ENCODE data around the gene ATG7.

Gene ATG7, protein sequence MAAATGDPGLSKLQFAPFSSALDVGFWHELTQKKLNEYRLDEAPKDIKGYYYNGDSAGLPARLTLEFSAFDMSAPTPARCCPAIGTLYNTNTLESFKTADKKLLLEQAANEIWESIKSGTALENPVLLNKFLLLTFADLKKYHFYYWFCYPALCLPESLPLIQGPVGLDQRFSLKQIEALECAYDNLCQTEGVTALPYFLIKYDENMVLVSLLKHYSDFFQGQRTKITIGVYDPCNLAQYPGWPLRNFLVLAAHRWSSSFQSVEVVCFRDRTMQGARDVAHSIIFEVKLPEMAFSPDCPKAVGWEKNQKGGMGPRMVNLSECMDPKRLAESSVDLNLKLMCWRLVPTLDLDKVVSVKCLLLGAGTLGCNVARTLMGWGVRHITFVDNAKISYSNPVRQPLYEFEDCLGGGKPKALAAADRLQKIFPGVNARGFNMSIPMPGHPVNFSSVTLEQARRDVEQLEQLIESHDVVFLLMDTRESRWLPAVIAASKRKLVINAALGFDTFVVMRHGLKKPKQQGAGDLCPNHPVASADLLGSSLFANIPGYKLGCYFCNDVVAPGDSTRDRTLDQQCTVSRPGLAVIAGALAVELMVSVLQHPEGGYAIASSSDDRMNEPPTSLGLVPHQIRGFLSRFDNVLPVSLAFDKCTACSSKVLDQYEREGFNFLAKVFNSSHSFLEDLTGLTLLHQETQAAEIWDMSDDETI

DNA sequence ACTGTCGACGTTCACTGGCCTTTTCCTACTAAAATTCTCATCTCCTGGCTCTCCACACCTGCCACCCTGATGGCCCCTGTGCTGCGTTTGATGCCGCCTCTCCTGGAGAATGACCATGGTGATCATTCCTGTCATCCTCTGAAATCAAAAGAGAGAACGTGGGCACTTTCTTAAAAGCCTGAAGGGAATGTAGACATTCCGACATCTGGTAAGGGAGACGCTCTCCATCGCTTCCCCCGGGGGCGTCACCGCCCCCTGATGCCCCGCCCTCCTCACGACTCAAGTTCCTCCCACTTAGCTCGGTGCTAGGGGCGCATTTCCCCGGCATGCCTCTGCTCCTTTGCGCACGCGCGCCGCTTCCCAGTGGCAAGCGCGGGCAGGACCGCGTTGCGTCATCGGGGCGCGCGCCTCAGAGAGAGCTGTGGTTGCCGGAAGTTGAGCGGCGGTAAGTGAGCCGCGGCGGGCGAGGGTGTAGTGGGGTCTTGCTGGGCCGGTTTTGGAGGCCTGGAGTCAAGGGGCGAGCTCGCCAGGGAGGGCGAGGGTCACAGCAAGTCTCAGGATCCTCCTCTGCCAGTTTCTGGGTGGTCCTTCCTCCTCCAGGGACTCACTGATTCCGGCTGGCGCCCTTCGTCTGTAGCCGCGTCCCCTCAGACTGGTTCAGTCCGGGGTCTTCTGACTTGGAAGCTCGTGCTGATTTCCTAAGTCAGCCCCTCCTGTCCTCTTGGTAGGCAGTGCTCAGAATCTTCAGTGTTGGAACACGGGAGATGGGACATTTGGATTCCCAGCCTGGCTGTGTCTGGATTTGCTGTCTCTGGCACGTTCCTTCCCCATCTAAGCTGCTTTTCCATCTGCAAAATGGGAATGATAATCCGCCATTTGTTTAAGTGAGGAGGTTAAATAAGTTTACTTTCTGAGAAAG lies at the start of gene ATG7:
ATG7 (plus strand) TSS at position 412 of the 919 bp plus-strand sequence. CDS start 26,299 bp downstream, outside the sequence.
- DNase-seq, result peak; percentile 96
- peak within 1 kb of the TSS; percentile 63 for H3K4me3 ChIP-seq (ENCODE audit: low read depth, low read length)
- H3K9me3 ChIP-seq (ENCODE audit: severe bottlenecking), result no peaks in the 10 kb centered on the region
- H3K36me3 ChIP-seq, result peaks cover 9% of the 10 kb centered on the region
- no peak for TF ChIP-seq CTCF (IDR thresholded peaks at IDR 0.05; ENCODE audit: low read depth, low read length)
- peak within 1 kb of the TSS; percentile 79 for H3K27ac ChIP-seq
- no peaks in the 10 kb centered on the region for H3K27me3 ChIP-seq (ENCODE audit: insufficient read depth, low read depth, severe bottlenecking)

- H3K27ac ChIP-seq, result no peak overlapping the region
- H3K36me3 ChIP-seq, result no peaks in the 10 kb centered on the region
- no peak for TF ChIP-seq CTCF (IDR thresholded peaks at IDR 0.05; ENCODE audit: low read depth, low read length)
- no peaks in the 10 kb centered on the region for H3K27me3 ChIP-seq (ENCODE audit: insufficient read depth, low read depth, severe bottlenecking)
- H3K9me3 ChIP-seq (ENCODE audit: severe bottlenecking), result no peaks in the 10 kb centered on the region
- H3K4me3 ChIP-seq (ENCODE audit: low read depth, low read length), result no peak overlapping the region
- no peak for DNase-seq
These were observed 48.2 kb upstream of the ATG7 start for GRCh38 chr3:11224010-11224409.

DNA sequence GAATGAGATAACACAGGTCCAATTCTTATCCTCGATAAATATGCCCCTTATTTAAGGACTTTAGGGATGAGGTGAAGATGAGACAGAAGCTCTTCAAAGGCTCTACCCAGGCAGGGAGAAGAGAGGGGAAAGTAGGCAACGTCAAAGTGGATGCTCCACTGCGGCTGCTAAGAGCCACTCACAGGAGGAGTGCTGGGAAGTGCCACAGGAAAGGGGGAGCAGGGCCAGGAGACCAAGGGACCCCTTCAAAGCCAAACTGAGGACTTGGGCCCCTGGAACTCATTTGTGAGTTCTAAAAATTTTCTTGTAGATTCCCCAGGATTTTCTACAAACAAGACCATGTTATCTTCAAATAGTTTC lies 47.3 kb upstream of the ATG7 start:
- no peak for TF ChIP-seq CTCF (IDR thresholded peaks at IDR 0.05; ENCODE audit: low read depth, low read length)
- Histone ChIP-seq H3K4me3 (ENCODE audit: low read depth, low read length) (no peak overlapping the region), H3K9me3 (ENCODE audit: severe bottlenecking) (no peaks in the 10 kb centered on the region), H3K27ac (no peak overlapping the region), H3K27me3 (ENCODE audit: insufficient read depth, low read depth, severe bottlenecking) (no peaks in the 10 kb centered on the region), H3K36me3 (no peaks in the 10 kb centered on the region)
- no peak for DNase-seq

DNA sequence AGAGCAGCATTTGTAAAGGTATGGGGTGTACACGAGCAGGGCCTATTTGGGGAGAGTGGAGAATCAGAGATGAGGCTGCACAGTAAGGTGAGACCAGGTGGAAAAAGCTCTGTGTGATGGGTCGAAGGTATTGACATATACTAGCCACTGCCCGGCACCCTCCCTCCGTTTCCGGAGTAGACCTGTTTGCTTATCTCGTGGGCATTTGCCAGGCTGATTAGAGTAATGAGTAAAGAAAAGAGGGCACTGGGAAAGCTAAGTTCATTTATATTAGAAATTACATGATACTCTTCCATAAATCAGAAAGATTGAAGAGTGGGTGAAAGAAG lies 46.2 kb upstream of the ATG7 start:
- no peak for TF ChIP-seq CTCF (IDR thresholded peaks at IDR 0.05; ENCODE audit: low read depth, low read length)
- no peak overlapping the region for H3K27ac ChIP-seq
- H3K9me3 ChIP-seq (ENCODE audit: severe bottlenecking), result no peaks in the 10 kb centered on the region
- no peaks in the 10 kb centered on the region for H3K27me3 ChIP-seq (ENCODE audit: insufficient read depth, low read depth, severe bottlenecking)
- DNase-seq, result no peak
- H3K4me3 ChIP-seq (ENCODE audit: low read depth, low read length), result no peak overlapping the region
- H3K36me3 ChIP-seq, result no peaks in the 10 kb centered on the region

- no peak for DNase-seq
- no peak for TF ChIP-seq CTCF (IDR thresholded peaks at IDR 0.05; ENCODE audit: low read depth, low read length)
- H3K36me3 ChIP-seq, result no peaks in the 10 kb centered on the region
- no peaks in the 10 kb centered on the region for H3K9me3 ChIP-seq (ENCODE audit: severe bottlenecking)
- H3K27ac ChIP-seq, result no peak overlapping the region
- H3K4me3 ChIP-seq (ENCODE audit: low read depth, low read length), result no peak overlapping the region
- no peaks in the 10 kb centered on the region for H3K27me3 ChIP-seq (ENCODE audit: insufficient read depth, low read depth, severe bottlenecking)
These were observed 44.2 kb upstream of the ATG7 start for GRCh38 chr3:11228041-11228440.
